CD14-positive monocyte (primary cell): Measurements from ENCODE around the gene EGFL8. TPM values are rescaled to one million over a fixed set of nuclear protein-coding genes. Genes with fewer than 3 reads are reported as not detected.

ENCODE experiments used
- DNase-seq, 3 donors: peaks; one replicate each; pipeline ENCODE4 v3.0.0-alpha.2; 2011 to 2022
- H2AFZ ChIP-seq: 2 replicates; pipeline ENCODE4 v1.6.0; 2012; ENCODE audit warnings: mild to moderate bottlenecking, low read depth, low read length, inconsistent platforms; ENCODE audit not compliant: insufficient read depth, poor library complexity, severe bottlenecking
- H3K27ac ChIP-seq, 2 donors: 1 replicate in 1 of 2; 2 replicates in 1 of 2; pipeline ENCODE4 v1.5.1; 2012 to 2013; ENCODE audit warnings: low read length in 2 of 2, control low read depth in 1 of 2, inconsistent platforms in 1 of 2, low read depth in 1 of 2, mild to moderate bottlenecking in 1 of 2
- H3K27me3 ChIP-seq, 2 donors: one replicate each; pipeline versions ENCODE4 v1.6.0 to v1.6.1; 2011 to 2013; ENCODE audit warnings: low read length in 2 of 2; ENCODE audit not compliant: control insufficient read depth in 2 of 2, insufficient read depth in 2 of 2
- H3K36me3 ChIP-seq, 2 donors: replicated peaks in 1 of 2; 1 replicate in 1 of 2; 2 replicates in 1 of 2; pipeline versions ENCODE4 v1.5.1 to v1.6.1; 2012 to 2013; ENCODE audit warnings: low read length in 2 of 2, control low read depth in 1 of 2, inconsistent platforms in 1 of 2, mild to moderate bottlenecking in 1 of 2; ENCODE audit not compliant: insufficient read depth in 2 of 2, control insufficient read depth in 1 of 2
- H3K4me1 ChIP-seq, 2 donors: 1 replicate in 1 of 2; 2 replicates in 1 of 2; pipeline versions ENCODE4 v1.5.1 to v1.6.1; 2012 to 2013; ENCODE audit warnings: low read length in 2 of 2, control low read depth in 1 of 2, inconsistent platforms in 1 of 2, mild to moderate bottlenecking in 1 of 2, moderate library complexity in 1 of 2; ENCODE audit not compliant: insufficient read depth in 2 of 2, control insufficient read depth in 1 of 2
- H3K4me2 ChIP-seq: replicated peaks from 2 replicates; pipeline ENCODE3; 2012; ENCODE audit warnings: low read length, moderate library complexity, mild to moderate bottlenecking; ENCODE audit not compliant: poor library complexity, severe bottlenecking; ENCODE audit errors: extremely low read depth
- H3K4me3 ChIP-seq, 3 experiments: fragments of 200-600 bp in 1 of 3; sonication (generic) in 1 of 3; replicated peaks in 1 of 3; 1 replicate in 2 of 3; 2 replicates in 1 of 3; pipeline ENCODE4 v1.5.1; 2011 to 2013; ENCODE audit warnings: low read length in 3 of 3, mild to moderate bottlenecking in 3 of 3, control low read depth in 2 of 3, low read depth in 2 of 3, inconsistent platforms in 1 of 3, moderate library complexity in 1 of 3
- H3K79me2 ChIP-seq: 2 replicates; pipeline ENCODE4 v1.6.0; 2012; ENCODE audit warnings: mild to moderate bottlenecking, control low read depth, inconsistent platforms, low read length, moderate library complexity; ENCODE audit not compliant: insufficient read depth
- H3K9ac ChIP-seq: 2 replicates; pipeline ENCODE4 v1.6.0; 2017; ENCODE audit warnings: low read length, mild to moderate bottlenecking; ENCODE audit not compliant: insufficient read depth, poor library complexity, severe bottlenecking
- H3K9me3 ChIP-seq, 2 donors: replicated peaks in 1 of 2; 1 replicate in 1 of 2; 2 replicates in 1 of 2; pipeline versions ENCODE4 v1.5.1 to v1.6.1; 2012 to 2013; ENCODE audit warnings: low read length in 2 of 2, control low read depth in 1 of 2; ENCODE audit not compliant: control insufficient read depth in 1 of 2, insufficient read depth in 1 of 2
- H4K20me1 ChIP-seq: 2 replicates; pipeline ENCODE4 v1.6.0; 2012; ENCODE audit warnings: mild to moderate bottlenecking, low read length, control low read depth, moderate library complexity; ENCODE audit not compliant: insufficient read depth
- H3K27ac Mint-ChIP-seq, 7 donors: one replicate each; pipeline ENCODE4 v1.8.0; 2020; ENCODE audit warnings: mild to moderate bottlenecking in 7 of 7, mixed read lengths in 7 of 7, moderate library complexity in 6 of 7, inconsistent platforms in 2 of 7
- H3K27me3 Mint-ChIP-seq, 3 donors: one replicate each; pipeline ENCODE4 v1.8.0; 2021 to 2022; ENCODE audit warnings: low read depth in 3 of 3, mild to moderate bottlenecking in 3 of 3, mixed read lengths in 3 of 3, moderate library complexity in 3 of 3, inconsistent platforms in 1 of 3
- H3K36me3 Mint-ChIP-seq, 2 donors: one replicate each; pipeline ENCODE4 v1.8.0; 2020; ENCODE audit warnings: mixed read lengths in 2 of 2, inconsistent platforms in 1 of 2, mild to moderate bottlenecking in 1 of 2
- H3K4me1 Mint-ChIP-seq: one replicate; pipeline ENCODE4 v1.8.0; 2020; ENCODE audit warnings: mild to moderate bottlenecking, mixed read lengths
- H3K4me3 Mint-ChIP-seq, 2 donors: one replicate each; pipeline ENCODE4 v1.8.0; 2020; ENCODE audit warnings: mild to moderate bottlenecking in 2 of 2, mixed read lengths in 2 of 2, moderate library complexity in 1 of 2
- H3K9me3 Mint-ChIP-seq, 7 donors: one replicate each; pipeline ENCODE4 v1.8.0; 2020 to 2022; ENCODE audit warnings: mixed read lengths in 7 of 7, mild to moderate bottlenecking in 6 of 7, moderate library complexity in 6 of 7, inconsistent platforms in 2 of 7
- CTCF ChIP-seq: fragments of 200-600 bp; IDR thresholded peaks from one replicate; pipeline ENCODE4 v1.8.0; 2022; ENCODE audit warnings: antibody characterized with exemption, mild to moderate bottlenecking
- WGBS: methylation state at CpG from one replicate; pipeline ENCODE4 v1.1.5; 2013; ENCODE audit warnings: missing lambda C conversion rate; ENCODE audit not compliant: insufficient coverage; 5-methylcytosine and 5-hydroxymethylcytosine counted together
- intact Hi-C, 2 donors: fragments of 100-400 bp; cut with micrococcal nuclease; formaldehyde crosslinking; loops; one replicate each; pipeline versions ENCODE4 v1.15.0 to v1.15.1; 2023
- polyA plus RNA-seq, 3 donors: library from polyadenylated mRNA; depleted of rRNA in 1 of 3; unstranded in 2 of 3; stranded (reverse) in 1 of 3; fragments of 300-500 nt in 2 of 3; fragments of >200 nt in 1 of 3; fragmentation: Illumina TruSeq in 2 of 3; gene quantifications; 1 replicate in 2 of 3; 2 replicates in 1 of 3; pipeline ENCODE4 v1.2.3, GENCODE V29; 2012 to 2021

The EGFL8 gene
- polyA plus RNA-seq, 3 donors = 0.22 to 1.8 TPM; not detected in 1

DNA sequence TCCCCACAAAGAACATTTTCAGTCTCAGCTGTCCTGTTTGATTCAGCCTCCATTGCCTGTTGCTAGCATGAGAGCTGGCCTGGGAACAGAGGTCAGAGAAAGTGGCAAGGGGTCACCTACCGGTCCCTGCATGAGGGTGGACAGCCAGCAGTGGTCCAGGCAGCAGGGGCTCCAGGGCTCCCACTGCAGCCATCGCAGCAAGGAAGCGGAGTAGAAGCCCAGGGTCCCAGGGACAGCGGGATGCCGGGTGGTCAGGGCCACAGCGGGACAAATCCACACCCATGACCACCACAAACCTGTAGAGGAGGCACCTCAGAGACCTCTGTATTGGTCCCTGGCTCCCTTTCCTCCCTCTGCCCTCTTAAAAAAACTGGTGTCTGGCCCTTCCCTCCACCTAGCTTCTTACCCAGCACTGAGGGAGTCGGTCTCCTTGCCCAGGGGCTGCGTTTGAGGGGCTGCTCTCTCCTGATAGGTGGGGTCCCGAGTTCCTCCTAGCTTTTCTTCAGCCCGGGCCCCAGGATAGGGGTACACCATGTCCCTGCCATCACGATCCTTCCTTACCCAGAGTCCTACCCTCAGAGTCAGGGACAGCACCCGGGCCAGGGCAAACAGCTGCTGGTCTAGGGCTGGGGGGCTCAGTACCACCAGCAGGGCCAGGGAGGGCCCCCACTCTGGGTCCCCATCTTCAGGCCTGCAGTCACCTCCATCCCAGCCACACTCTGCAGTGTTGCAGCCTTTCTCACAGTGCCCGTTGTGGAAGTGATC is 36.5 kb downstream of the EGFL8 start:
- H3K79me2 ChIP-seq = no peaks in the 10 kb centered on the region
- H3K4me1 ChIP-seq = peaks cover 15 to 19% of the 10 kb centered on the region in 2 donors
- H3K9me3 ChIP-seq = no peaks in the 10 kb centered on the region
- peaks cover 5 to 16% (median 7%) of the 10 kb centered on the region in 3 donors for H3K27me3 Mint-ChIP-seq
- DNase-seq = no peak
- H3K27ac Mint-ChIP-seq = peak overlapping the region in 1 of 7 donors; percentile 30
- no peak overlapping the region for H2AFZ ChIP-seq
- peaks cover 17% of the 10 kb centered on the region for H3K4me1 Mint-ChIP-seq
- H3K4me2 ChIP-seq = no peak overlapping the region
- TF ChIP-seq CTCF = no peak
- H3K4me3 Mint-ChIP-seq = no peak overlapping the region
- no peak overlapping the region for H3K9ac ChIP-seq
- no peaks in the 10 kb centered on the region for H3K36me3 Mint-ChIP-seq
- H3K36me3 ChIP-seq = no peaks in the 10 kb centered on the region
- H3K9me3 Mint-ChIP-seq = peaks cover 0 to 2% (median 0%) of the 10 kb centered on the region in 7 donors
- 96% methylated on average over 11 of the region's 13 CpGs for WGBS
- no peaks in the 10 kb centered on the region for H3K27me3 ChIP-seq
- no peak overlapping the region for H3K4me3 ChIP-seq
- no peak overlapping the region for H3K27ac ChIP-seq
- intact Hi-C loops = no loop called here
- no peaks in the 10 kb centered on the region for H4K20me1 ChIP-seq

DNA sequence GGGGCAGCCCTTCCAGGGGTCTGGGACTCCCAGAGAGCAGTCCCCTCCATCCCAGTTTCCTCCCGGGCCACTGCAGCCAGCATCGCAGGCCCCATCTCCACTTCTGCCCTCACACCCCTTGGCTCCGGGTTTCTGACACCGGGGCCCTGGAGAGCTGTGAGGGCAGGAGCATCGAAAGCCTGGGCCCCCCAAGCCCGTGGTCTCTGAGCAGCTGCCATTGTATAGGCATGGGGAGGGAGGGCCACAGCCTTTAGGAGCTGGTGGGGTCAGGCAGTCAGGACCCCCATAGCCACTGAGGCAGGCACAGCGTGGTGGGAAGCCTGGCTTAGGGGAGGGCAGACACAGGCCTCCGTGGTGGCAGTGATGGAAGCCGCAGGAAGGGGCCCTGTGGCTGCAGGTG is 37.8 kb downstream of the EGFL8 start:
- H3K4me2 ChIP-seq = no peak overlapping the region
- no peak overlapping the region for H3K4me3 ChIP-seq
- no peaks in the 10 kb centered on the region for H3K9me3 ChIP-seq
- peaks cover 0 to 6% (median 0%) of the 10 kb centered on the region in 7 donors for H3K9me3 Mint-ChIP-seq
- H3K4me1 Mint-ChIP-seq = peaks cover 10% of the 10 kb centered on the region
- no peak for DNase-seq
- H3K27me3 ChIP-seq = no peaks in the 10 kb centered on the region
- no peaks in the 10 kb centered on the region for H3K79me2 ChIP-seq
- no peak overlapping the region for H3K27ac ChIP-seq
- peaks cover 9 to 15% (median 13%) of the 10 kb centered on the region in 3 donors for H3K27me3 Mint-ChIP-seq
- no peaks in the 10 kb centered on the region for H3K36me3 ChIP-seq
- H3K27ac Mint-ChIP-seq = no peak overlapping the region
- H4K20me1 ChIP-seq = no peaks in the 10 kb centered on the region
- no peak for TF ChIP-seq CTCF
- H3K4me3 Mint-ChIP-seq = no peak overlapping the region
- H3K36me3 Mint-ChIP-seq = no peaks in the 10 kb centered on the region
- 100% methylated on average over 4 of the region's 9 CpGs for WGBS
- peaks cover 6 to 9% of the 10 kb centered on the region in 2 donors for H3K4me1 ChIP-seq
- no peak overlapping the region for H3K9ac ChIP-seq
- no peak overlapping the region for H2AFZ ChIP-seq
- intact Hi-C loops = no loop called here
